ENCODE results near the gene STIP1. TPM values are rescaled to one million over a fixed set of nuclear protein-coding genes. Genes with fewer than 3 reads are reported as not detected.

The STIP1 gene
- total RNA-seq, result 97.6 TPM

GRCh38 chr11:64185693-64186491, at the start of gene STIP1:
Gene STIP1 (plus strand): TSS chr11:64186171. CDS start chr11:64186262, 91 bp downstream.

GRCh38 chr11:64165842-64166635, 19.9 kb upstream of the STIP1 start, which contains the start of gene MACROD1:
Gene MACROD1 (minus strand): TSS chr11:64166113. CDS start chr11:64165994, 119 bp downstream.

GRCh38 chr11:64206457-64207255, 20.7 kb downstream of the STIP1 start, which contains the start of gene FERMT3:
Gene FERMT3 (plus strand): TSS chr11:64206721. CDS start chr11:64207365, 644 bp downstream.

GRCh38 chr11:64225608-64226506, 39.9 kb downstream of the STIP1 start, which contains the start of the genes NUDT22 and TRPT1:
Gene NUDT22 (plus strand): TSS chr11:64226274. CDS start chr11:64226653, 379 bp downstream.
Gene TRPT1 (minus strand): TSS chr11:64226186. CDS start chr11:64225860, 326 bp downstream.

GRCh38 chr11:64230171-64230984, 44.4 kb downstream of the STIP1 start, which contains the start of gene DNAJC4:
Gene DNAJC4 (plus strand): TSS chr11:64230548. CDS start chr11:64230855, 307 bp downstream.

GRCh38 chr11:64233913-64234586, 48.1 kb downstream of the STIP1 start, which contains the start of gene VEGFB:
Gene VEGFB (plus strand): TSS chr11:64234584. CDS start chr11:64234834, 250 bp downstream.

GRCh38 chr11:64240435-64241240, 54.7 kb downstream of the STIP1 start, which contains the start of gene FKBP2:
Gene FKBP2 (plus strand): TSS chr11:64241095. CDS start chr11:64242388, 1,293 bp downstream.

GRCh38 chr11:64246871-64247728, 61.1 kb downstream of the STIP1 start, which contains the start of gene PPP1R14B:
Gene PPP1R14B (minus strand): TSS chr11:64246943. CDS start chr11:64246673, 270 bp downstream.

GRCh38 chr11:64251016-64251752, 65.2 kb downstream of the STIP1 start, which contains the start of gene PLCB3:
Gene PLCB3 (plus strand): TSS chr11:64251530. CDS start chr11:64251650, 120 bp downstream.

Other genes starting within 250 kb of the STIP1 start
- gene NAA40, start 247.2 kb upstream of the STIP1 start, total RNA-seq, result 19.8 TPM
- gene COX8A, start 211.6 kb upstream of the STIP1 start, total RNA-seq, result 296 TPM
- gene OTUB1, start 199.7 kb upstream of the STIP1 start, total RNA-seq, result 43.8 TPM
- gene FLRT1, start 150.2 kb upstream of the STIP1 start, total RNA-seq, result 12.0 TPM
- gene MACROD1, start 20.1 kb upstream of the STIP1 start, total RNA-seq, result 8.8 TPM
- 2.3 TPM for gene FERMT3, start 20.6 kb downstream of the STIP1 start, total RNA-seq
- gene TRPT1, start 40.0 kb downstream of the STIP1 start, total RNA-seq, result 14.1 TPM
- 14.5 TPM for gene NUDT22, start 40.1 kb downstream of the STIP1 start, total RNA-seq
- 19.4 TPM for gene DNAJC4, start 44.4 kb downstream of the STIP1 start, total RNA-seq
- 50.7 TPM for gene VEGFB, start 48.4 kb downstream of the STIP1 start, total RNA-seq
- gene FKBP2, start 54.9 kb downstream of the STIP1 start, total RNA-seq, result 29.8 TPM
- 64.6 TPM for gene PPP1R14B, start 60.8 kb downstream of the STIP1 start, total RNA-seq
- 7.8 TPM for gene PLCB3, start 65.4 kb downstream of the STIP1 start, total RNA-seq
- 53.3 TPM for gene BAD, start 98.5 kb downstream of the STIP1 start, total RNA-seq
- gene GPR137, start 99.7 kb downstream of the STIP1 start, total RNA-seq, result 13.6 TPM
- gene KCNK4, start 105.1 kb downstream of the STIP1 start, total RNA-seq, result 7.2 TPM
- gene CATSPERZ, start 114.2 kb downstream of the STIP1 start, total RNA-seq, result 2.1 TPM
- 10.8 TPM for gene ESRRA, start 119.4 kb downstream of the STIP1 start, total RNA-seq
- gene TRMT112, start 131.4 kb downstream of the STIP1 start, total RNA-seq, result 82.4 TPM
- gene PRDX5, start 131.9 kb downstream of the STIP1 start, total RNA-seq, result 200 TPM
- gene CCDC88B, start 154.0 kb downstream of the STIP1 start, total RNA-seq, result 3.2 TPM
- gene RPS6KA4, start 173.0 kb downstream of the STIP1 start, total RNA-seq, result 13.8 TPM

Measured in diencephalon (tissue), 1 donor.